ENCODE measurements around the gene CDH5.

- TF ChIP-seq CTCF (conservative IDR thresholded peaks at IDR 0.05) = no peak
- no peak for TF ChIP-seq ZFX (IDR thresholded peaks at IDR 0.05)
Measured at GRCh38 chr16:66358231-66358630, 8.3 kb upstream of the CDH5 start.
